Measurements from ENCODE around the gene CELSR2. TPM values are rescaled to one million over a fixed set of nuclear protein-coding genes. Genes with fewer than 3 reads are reported as not detected.
A peak's percentile ranks its signal among the peaks of the same experiment; 100 is the strongest.
"Not testable (repeated sequence)": the region's sequence is repeated elsewhere in the genome, so short reads cannot be mapped to it uniquely, and the experiment has no call there.

CELSR2 gene
- total RNA-seq, 2 donors from 2014 or later, result 0.77 to 1.3 TPM

DNA sequence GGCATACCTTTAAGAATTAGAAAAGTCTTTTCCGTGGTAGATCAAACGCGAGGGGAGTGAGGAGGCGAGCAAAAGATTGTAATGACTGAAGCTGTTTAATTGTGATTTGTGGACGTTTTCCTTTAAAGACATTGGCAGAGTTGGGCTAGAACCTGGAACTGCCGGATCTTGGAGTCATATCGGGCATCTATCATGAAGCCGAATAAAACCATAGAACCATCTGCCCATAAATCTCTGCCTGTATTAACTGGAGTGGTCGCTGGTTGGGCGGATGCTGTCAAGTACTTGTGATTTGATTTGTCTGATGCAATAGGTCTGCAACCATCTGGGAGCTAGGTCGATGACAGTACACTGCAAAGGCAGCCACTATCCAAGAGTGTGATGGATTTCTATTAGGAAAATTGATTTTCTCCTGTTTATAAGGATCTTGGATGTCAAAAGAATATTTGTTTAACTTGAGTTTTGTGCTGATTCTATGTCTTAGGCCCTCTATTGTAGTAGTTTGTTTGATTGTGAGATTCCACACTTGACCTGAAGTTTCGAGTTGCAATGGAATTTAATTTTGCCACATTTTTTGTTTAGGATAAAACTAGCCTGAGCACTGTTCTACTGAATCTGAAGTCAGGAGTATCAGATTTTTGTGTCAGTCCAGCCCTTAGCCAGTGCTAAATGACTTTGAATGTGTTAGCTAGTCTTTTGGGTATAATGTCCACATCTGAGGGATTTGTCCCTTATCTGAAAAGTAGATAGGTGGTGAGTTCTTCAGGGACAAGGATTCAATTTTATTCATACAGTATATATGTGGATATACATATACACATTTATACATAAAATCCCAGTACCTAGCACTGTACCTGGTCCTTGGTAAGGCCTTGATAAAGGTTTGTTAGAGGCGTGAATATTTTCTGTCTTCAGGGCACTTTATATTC lies 34.4 kb upstream of the CELSR2 start:
- Mint-ChIP-seq H3K4me3 (peak overlapping the region; percentile 99), H3K27me3 (no peaks in the 10 kb centered on the region), H3K4me1 (peaks cover 25% of the 10 kb centered on the region), H3K27ac (peak overlapping the region; percentile 99), H3K9me3 (no peaks in the 10 kb centered on the region), H3K36me3 (ENCODE audit: low read depth) (peaks cover 52% of the 10 kb centered on the region)
- peak; percentile 47 for ATAC-seq (replicated peaks)

DNA sequence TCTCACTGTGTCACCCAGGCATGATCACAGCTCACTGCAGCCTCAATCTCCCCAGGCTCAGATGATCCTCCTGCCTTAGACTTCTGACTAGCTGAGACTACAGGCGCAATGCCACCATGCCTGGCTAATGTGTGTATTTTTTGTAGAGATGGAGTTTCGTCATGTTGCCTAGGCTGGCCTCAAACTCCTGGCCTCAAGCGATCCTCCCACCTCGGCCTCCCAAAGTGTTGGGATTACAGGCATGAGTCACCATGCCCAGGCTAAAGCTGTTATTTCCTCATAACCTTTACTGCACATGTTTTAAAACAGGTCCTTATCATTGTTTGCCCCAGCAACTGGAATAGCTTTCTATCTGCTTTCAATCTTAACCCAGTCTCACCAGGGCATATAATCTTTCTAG lies 32.7 kb upstream of the CELSR2 start:
- peak overlapping the region; percentile 99 for H3K27ac Mint-ChIP-seq
- H3K36me3 Mint-ChIP-seq (ENCODE audit: low read depth), result peaks cover 69% of the 10 kb centered on the region
- ATAC-seq (replicated peaks), result no peak
- H3K4me1 Mint-ChIP-seq, result peaks cover 29% of the 10 kb centered on the region
- H3K4me3 Mint-ChIP-seq, result peak overlapping the region; percentile 99
- H3K9me3 Mint-ChIP-seq, result no peaks in the 10 kb centered on the region
- no peaks in the 10 kb centered on the region for H3K27me3 Mint-ChIP-seq

- Mint-ChIP-seq H3K36me3 (ENCODE audit: low read depth) (peaks cover 85% of the 10 kb centered on the region), H3K27me3 (no peaks in the 10 kb centered on the region), H3K4me1 (peaks cover 34% of the 10 kb centered on the region), H3K27ac (no peak overlapping the region), H3K4me3 (peak overlapping the region; percentile 2), H3K9me3 (no peaks in the 10 kb centered on the region)
- ATAC-seq (replicated peaks), result no peak
These were observed 30.8 kb upstream of the CELSR2 start for GRCh38 chr1:109218516-109218915.

DNA sequence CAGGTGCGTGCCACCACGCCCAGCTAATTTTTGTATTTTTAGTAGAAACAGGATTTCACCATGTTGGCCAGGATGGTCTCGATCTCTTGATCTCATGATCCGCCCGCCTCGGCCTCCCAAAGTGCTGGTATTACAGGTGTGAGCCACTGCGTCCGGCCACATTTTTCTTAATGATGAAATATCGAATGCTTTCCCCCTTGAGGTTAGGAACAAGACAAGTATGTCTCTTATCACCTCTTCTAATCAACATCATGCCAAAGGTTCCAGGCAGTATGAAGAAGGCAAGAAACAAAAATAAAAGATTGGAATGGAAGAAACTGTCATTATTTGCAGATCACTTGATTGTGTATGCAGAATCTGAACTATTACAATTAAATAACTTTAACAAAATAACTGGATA lies 28.1 kb upstream of the CELSR2 start:
- H3K9me3 Mint-ChIP-seq; ATAC-seq (replicated peaks); H3K4me3 Mint-ChIP-seq; H3K27me3 Mint-ChIP-seq: not testable (repeated sequence)
- H3K27ac Mint-ChIP-seq, result peak overlapping the region; percentile 41
- peaks cover 87% of the 10 kb centered on the region for H3K36me3 Mint-ChIP-seq (ENCODE audit: low read depth)
- peaks cover 23% of the 10 kb centered on the region for H3K4me1 Mint-ChIP-seq

DNA sequence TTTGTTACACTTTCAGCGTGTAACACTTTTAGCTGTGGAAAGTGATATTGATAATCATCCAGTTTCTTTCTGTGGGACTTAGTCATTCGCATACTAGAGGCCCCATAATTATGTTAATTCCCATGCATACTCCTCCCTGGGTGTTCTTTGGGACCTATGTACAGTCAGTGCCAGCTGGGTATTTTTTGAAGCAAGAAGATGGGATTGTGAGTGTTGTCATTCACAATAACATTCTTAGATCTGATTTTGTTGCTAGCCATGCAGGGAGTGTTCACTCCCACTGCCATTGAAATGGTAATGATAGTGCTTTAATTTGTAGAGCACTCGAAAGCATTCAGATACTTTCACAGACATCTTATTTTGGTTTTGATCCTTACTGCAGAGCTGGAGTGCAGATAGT lies 24.0 kb upstream of the CELSR2 start:
- ATAC-seq (replicated peaks), result peak; percentile 70
- no peaks in the 10 kb centered on the region for H3K9me3 Mint-ChIP-seq
- H3K27me3 Mint-ChIP-seq, result no peaks in the 10 kb centered on the region
- H3K27ac Mint-ChIP-seq, result no peak overlapping the region
- H3K4me3 Mint-ChIP-seq, result no peak overlapping the region
- H3K36me3 Mint-ChIP-seq (ENCODE audit: low read depth), result peaks cover 97% of the 10 kb centered on the region
- H3K4me1 Mint-ChIP-seq, result peaks cover 6% of the 10 kb centered on the region

DNA sequence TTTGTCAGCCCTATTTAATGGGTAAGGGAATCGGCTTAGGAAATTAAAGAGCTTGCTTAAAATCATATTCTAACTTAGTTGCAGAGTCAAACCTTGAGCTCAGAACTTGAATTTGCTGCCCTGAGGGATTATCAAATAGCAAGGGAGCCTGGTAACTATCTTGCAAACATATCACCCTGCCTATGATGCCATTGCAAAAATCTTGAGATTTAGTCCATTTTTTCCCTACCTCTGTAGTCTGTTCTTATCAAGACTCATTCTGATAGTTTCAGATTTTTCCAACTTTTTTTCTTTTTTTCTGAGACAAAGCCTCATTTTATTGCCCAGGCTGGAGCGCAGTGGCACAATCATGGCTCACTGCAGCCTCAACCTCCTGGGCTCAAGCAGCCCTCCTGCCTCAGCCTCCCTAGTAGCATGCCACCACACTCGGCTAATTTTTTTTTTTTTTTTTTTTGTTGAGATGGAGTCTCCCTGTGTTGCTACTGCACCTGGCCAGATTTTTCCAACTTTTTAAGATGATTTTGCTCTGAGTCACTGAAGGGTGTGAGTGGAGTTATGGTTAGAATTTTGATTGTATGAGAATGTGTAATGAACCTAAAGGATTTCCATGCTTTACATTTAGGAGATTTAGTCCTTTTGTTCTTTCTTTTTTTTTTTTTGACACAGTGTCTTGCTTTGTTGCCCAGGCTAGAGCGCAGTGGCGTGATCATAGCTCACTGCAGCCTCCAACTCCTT lies 23.5 kb upstream of the CELSR2 start:
- no peak for ATAC-seq (replicated peaks)
- Mint-ChIP-seq H3K4me1 (peaks cover 9% of the 10 kb centered on the region), H3K9me3 (no peaks in the 10 kb centered on the region), H3K36me3 (ENCODE audit: low read depth) (peaks cover 97% of the 10 kb centered on the region), H3K27me3 (no peaks in the 10 kb centered on the region), H3K4me3 (no peak overlapping the region), H3K27ac (no peak overlapping the region)

DNA sequence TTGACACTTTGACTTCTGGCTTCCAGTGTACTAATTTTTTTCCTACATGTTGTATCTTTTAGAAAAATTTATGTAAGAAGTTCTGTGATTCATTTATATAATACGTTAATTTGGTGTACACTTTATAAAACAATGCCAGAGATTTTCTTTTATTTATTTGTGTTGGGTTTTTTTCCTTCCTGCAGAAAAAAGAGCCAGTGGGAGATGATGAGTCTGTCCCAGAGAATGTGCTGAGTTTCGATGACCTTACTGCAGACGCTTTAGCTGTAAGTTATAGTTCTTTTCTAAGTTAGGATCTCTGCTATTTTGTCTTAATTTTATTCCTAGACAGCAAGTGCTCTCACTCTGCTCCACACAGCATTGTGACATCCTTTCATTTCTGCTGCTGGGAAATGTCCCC lies 21.2 kb upstream of the CELSR2 start:
- peaks cover 5% of the 10 kb centered on the region for H3K4me1 Mint-ChIP-seq
- ATAC-seq (replicated peaks), result no peak
- H3K4me3 Mint-ChIP-seq, result no peak overlapping the region
- H3K36me3 Mint-ChIP-seq (ENCODE audit: low read depth), result peaks cover 99% of the 10 kb centered on the region
- no peaks in the 10 kb centered on the region for H3K27me3 Mint-ChIP-seq
- H3K27ac Mint-ChIP-seq, result no peak overlapping the region
- H3K9me3 Mint-ChIP-seq, result no peaks in the 10 kb centered on the region

DNA sequence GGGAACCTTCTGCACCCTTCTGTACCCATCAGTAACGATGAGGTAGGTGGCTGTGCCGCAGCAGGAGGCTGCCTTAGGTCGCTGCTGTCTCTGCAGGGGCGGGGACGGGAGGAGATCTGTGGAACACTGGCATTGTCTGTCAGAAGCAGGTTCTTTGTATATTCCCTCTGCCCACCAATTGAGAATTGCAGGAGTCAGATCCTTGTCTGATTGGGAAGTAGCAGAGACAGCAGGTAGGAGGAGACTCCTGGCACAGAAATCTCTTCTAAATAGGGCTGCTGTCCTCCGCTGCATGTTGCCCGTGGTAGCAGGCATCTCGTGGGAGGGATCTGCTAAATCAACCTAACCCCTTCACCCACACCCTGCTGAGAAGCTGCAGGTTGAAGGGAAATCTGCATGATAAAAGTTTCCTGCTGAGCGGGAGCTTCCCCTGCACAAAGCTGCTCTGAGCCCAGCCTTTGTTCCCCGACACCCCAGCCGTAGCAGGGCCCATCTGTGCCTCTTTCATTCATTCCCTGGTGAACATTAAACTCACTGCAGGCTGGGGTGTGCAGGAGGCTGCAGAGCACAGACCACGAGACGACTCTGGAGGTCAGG lies 19.7 kb upstream of the CELSR2 start:
- Mint-ChIP-seq H3K27me3 (no peaks in the 10 kb centered on the region), H3K9me3 (no peaks in the 10 kb centered on the region), H3K4me1 (peaks cover 5% of the 10 kb centered on the region), H3K36me3 (ENCODE audit: low read depth) (peaks cover 99% of the 10 kb centered on the region), H3K4me3 (no peak overlapping the region), H3K27ac (no peak overlapping the region)
- no peak for ATAC-seq (replicated peaks)

DNA sequence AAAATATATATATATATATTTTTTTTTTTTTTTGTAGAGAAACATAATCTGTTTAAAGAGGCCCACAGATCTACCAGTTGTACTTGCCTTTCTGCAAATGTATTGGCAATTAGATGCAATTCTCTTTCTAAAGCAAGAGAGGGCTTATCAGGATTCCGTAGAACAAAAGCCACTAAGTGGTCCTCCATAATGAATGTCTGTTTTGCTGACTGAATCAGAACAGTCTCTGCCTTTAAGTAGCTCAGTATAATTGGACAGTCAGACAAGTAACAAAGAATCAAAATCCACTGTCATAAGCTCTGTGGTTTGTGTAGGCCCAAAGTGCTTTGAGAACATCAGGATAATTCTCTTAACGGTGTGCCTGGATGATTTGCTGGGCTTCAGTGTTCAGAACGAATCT lies 18.3 kb upstream of the CELSR2 start:
- no peak overlapping the region for H3K27ac Mint-ChIP-seq
- H3K4me1 Mint-ChIP-seq, result peaks cover 5% of the 10 kb centered on the region
- ATAC-seq (replicated peaks), result no peak
- no peaks in the 10 kb centered on the region for H3K27me3 Mint-ChIP-seq
- H3K9me3 Mint-ChIP-seq, result no peaks in the 10 kb centered on the region
- no peak overlapping the region for H3K4me3 Mint-ChIP-seq
- H3K36me3 Mint-ChIP-seq (ENCODE audit: low read depth), result peaks cover 99% of the 10 kb centered on the region

DNA sequence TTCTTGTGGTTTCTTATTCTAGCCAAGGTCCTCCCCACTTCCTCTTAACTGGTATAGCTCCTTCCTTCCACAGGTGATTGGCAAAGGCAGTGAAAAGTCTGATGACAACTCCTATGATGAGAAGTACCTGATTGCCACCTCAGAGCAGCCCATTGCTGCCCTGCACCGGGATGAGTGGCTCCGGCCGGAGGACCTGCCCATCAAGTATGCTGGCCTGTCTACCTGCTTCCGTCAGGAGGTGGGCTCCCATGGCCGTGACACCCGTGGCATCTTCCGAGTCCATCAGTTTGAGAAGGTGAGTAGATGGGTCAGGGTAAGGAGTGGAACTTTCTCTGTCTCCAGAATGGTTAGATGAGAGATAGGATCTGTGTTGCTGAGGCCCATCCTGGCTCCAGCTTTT lies 14.2 kb upstream of the CELSR2 start:
- Mint-ChIP-seq H3K9me3 (no peaks in the 10 kb centered on the region), H3K4me1 (peaks cover 5% of the 10 kb centered on the region), H3K27me3 (no peaks in the 10 kb centered on the region), H3K4me3 (no peak overlapping the region), H3K27ac (peak overlapping the region; percentile 10), H3K36me3 (ENCODE audit: low read depth) (peaks cover 90% of the 10 kb centered on the region)
- ATAC-seq (replicated peaks), result no peak

GRCh38 chr1:109237512-109237911 lies 11.8 kb upstream of the CELSR2 start:
- Mint-ChIP-seq H3K36me3 (ENCODE audit: low read depth) (peaks cover 66% of the 10 kb centered on the region), H3K27ac (peak overlapping the region; percentile 41), H3K27me3 (peaks cover 3% of the 10 kb centered on the region), H3K4me1 (peaks cover 12% of the 10 kb centered on the region), H3K9me3 (no peaks in the 10 kb centered on the region), H3K4me3 (no peak overlapping the region)
- no peak for ATAC-seq (replicated peaks)

- ATAC-seq (replicated peaks), result no peak
- Mint-ChIP-seq H3K27me3 (peaks cover 5% of the 10 kb centered on the region), H3K9me3 (no peaks in the 10 kb centered on the region), H3K27ac (no peak overlapping the region), H3K36me3 (ENCODE audit: low read depth) (peaks cover 58% of the 10 kb centered on the region), H3K4me3 (no peak overlapping the region), H3K4me1 (peaks cover 12% of the 10 kb centered on the region)
These were observed 11.0 kb upstream of the CELSR2 start for GRCh38 chr1:109238382-109238781.

- Mint-ChIP-seq H3K4me1 (peaks cover 12% of the 10 kb centered on the region), H3K27me3 (peaks cover 5% of the 10 kb centered on the region), H3K4me3 (no peak overlapping the region), H3K27ac (no peak overlapping the region), H3K36me3 (ENCODE audit: low read depth) (peaks cover 51% of the 10 kb centered on the region), H3K9me3 (no peaks in the 10 kb centered on the region)
- ATAC-seq (replicated peaks), result no peak
These were observed 10.3 kb upstream of the CELSR2 start for GRCh38 chr1:109239047-109239408.

DNA sequence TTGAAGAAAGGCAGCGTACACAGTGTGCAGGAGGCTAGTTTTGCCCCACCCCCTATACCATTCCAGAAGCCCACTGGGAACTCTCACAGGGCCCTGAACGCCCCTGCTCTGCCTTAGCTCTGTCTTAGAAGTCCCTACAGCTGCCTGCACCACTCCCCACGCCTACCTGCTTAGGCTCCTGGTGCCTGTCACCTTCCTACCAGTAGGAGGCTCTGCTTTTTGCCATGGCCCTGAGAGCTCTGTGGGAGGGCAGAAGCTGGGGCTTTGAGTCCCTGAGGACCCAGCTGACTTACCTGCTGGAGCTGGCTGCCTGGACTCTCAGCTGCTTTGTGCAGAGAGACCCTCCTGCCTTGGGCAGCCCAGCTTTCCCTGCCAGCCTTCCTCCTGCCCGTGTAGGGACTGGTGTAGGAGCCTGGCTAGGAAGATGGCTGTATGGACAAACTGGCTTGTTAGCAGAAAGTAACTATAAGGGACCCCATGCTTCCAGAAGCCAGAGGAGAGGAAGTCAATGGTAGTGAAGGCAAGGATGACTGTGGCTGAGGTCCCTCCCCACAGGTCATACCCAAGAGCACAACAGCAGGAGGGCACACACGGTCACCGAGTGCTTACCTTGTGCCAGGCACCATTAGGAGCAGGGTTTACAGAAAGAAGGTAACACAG lies 9.8 kb upstream of the CELSR2 start:
- Mint-ChIP-seq H3K4me1 (peaks cover 12% of the 10 kb centered on the region), H3K4me3 (no peak overlapping the region), H3K9me3 (no peaks in the 10 kb centered on the region), H3K27ac (peak overlapping the region; percentile 39), H3K36me3 (ENCODE audit: low read depth) (peaks cover 46% of the 10 kb centered on the region), H3K27me3 (peaks cover 9% of the 10 kb centered on the region)
- ATAC-seq (replicated peaks), result peak; percentile 73
